Measurements from ENCODE around the gene MAST2. TPM values are rescaled to one million over a fixed set of nuclear protein-coding genes. Genes with fewer than 3 reads are reported as not detected.

Gene MAST2
- total RNA-seq, 2 donors from 2014 or later = 44.5 to 52.1 TPM

DNA sequence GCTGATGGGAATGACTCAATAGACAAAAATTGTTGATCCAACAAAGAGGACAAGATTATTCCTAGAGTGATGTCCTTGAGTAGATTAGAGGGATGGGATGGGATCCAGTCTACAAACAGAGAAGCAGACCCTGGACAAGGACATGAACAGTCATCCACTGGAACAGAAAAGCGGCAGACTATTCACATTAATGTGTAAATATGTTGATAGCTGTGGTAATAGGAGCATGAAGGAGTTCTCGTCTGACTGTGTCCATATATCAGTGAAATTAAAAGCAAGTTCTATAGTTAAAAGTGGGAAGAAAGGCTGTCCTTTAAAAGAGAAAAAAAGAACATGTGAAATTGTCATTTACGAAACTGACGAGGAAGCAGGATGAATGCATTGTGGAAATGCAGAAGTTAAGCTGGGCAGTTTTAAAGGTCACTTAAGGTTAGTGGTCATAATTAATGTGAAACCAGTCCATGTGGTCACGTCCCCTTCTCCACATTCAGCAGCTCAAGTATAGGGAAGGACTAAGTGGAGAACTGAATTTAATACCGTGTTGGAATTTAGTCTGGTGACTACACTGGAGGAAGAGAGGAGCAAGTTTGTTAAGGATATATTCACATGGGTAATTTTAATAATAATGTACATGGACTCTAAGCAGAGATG, 266.9 kb downstream of the MAST2 start:
- Histone ChIP-seq H3K9me3 (no peaks in the 10 kb centered on the region), H3K4me3 (no peak overlapping the region), H3K4me1 (no peaks in the 10 kb centered on the region), H3K27me3 (no peaks in the 10 kb centered on the region), H3K27ac (no peak overlapping the region), H3K36me3 (peaks cover 11% of the 10 kb centered on the region)
- no peak for DNase-seq (ENCODE audit: low spot score)
- TF ChIP-seq, protein P1, sequence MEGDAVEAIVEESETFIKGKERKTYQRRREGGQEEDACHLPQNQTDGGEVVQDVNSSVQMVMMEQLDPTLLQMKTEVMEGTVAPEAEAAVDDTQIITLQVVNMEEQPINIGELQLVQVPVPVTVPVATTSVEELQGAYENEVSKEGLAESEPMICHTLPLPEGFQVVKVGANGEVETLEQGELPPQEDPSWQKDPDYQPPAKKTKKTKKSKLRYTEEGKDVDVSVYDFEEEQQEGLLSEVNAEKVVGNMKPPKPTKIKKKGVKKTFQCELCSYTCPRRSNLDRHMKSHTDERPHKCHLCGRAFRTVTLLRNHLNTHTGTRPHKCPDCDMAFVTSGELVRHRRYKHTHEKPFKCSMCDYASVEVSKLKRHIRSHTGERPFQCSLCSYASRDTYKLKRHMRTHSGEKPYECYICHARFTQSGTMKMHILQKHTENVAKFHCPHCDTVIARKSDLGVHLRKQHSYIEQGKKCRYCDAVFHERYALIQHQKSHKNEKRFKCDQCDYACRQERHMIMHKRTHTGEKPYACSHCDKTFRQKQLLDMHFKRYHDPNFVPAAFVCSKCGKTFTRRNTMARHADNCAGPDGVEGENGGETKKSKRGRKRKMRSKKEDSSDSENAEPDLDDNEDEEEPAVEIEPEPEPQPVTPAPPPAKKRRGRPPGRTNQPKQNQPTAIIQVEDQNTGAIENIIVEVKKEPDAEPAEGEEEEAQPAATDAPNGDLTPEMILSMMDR (IDR thresholded peaks at IDR 0.05) = no peak

DNA sequence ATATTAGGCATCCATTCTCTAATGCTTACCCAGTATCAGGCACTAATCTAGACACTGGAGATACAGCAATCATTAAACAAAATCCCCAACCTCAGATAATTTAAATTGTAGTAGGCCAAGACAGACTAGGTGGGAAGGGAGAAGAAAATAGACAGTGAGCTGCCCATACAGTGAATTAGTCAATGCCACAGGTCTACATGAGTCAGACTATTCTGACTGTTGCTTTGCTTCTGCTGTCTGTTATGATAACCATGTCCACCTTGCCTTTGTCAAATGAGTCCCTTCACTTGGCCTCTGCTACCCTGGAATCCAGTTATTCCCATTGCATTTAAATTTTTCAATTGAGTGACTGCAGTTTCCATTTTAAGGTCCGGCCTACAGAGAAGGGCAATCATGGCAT, 269.6 kb downstream of the MAST2 start:
- DNase-seq (ENCODE audit: low spot score) = no peak
- H3K4me3 ChIP-seq = no peak overlapping the region
- H3K9me3 ChIP-seq = no peaks in the 10 kb centered on the region
- TF ChIP-seq, protein P1 (IDR thresholded peaks at IDR 0.05) = no peak
- H3K36me3 ChIP-seq = peaks cover 25% of the 10 kb centered on the region
- H3K27me3 ChIP-seq = no peaks in the 10 kb centered on the region
- no peak overlapping the region for H3K27ac ChIP-seq
- no peaks in the 10 kb centered on the region for H3K4me1 ChIP-seq

DNA sequence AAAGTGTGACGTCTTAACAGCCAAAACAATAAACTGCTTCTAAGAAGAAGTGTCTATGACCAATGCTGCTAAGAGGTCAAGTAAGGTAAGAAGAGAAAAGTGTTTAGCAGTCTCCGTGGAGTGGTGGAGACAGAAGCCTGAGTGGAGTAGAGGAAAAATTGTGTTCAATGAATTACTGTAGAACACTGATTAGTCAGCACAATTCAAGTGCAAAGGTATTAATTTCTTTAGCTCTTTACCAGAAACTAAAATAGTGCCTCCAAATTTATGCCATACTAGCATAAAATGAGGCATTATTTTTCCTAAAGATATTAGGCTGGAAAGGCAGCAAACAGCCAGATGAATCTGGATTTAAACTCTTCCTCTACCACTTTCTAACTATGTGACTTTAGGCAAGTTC, 272.9 kb downstream of the MAST2 start:
- no peak overlapping the region for H3K27ac ChIP-seq
- H3K9me3 ChIP-seq = no peaks in the 10 kb centered on the region
- H3K4me1 ChIP-seq = no peaks in the 10 kb centered on the region
- no peak for DNase-seq (ENCODE audit: low spot score)
- peaks cover 26% of the 10 kb centered on the region for H3K36me3 ChIP-seq
- TF ChIP-seq, protein P1 (IDR thresholded peaks at IDR 0.05) = no peak
- H3K4me3 ChIP-seq = no peak overlapping the region
- no peaks in the 10 kb centered on the region for H3K27me3 ChIP-seq

DNA sequence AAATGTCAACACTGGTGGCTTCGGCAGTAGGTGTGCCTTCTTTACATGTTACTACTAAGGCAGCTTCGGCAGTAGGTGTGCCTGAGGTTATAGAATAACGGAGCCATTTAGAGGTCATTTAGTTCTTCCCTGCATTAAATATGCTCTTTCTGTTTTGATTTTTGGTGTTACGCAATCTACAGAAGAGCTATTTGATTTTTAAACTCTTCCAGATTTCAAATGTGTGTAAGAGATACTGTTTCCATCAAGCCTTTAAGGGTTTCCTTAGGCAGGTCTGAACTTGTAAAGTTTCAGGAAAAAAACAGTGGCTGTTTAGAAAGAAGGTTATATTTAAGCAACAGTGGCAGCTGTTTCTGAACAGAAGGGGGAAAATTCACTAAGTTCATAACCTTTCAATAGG, 274.2 kb downstream of the MAST2 start:
- Histone ChIP-seq H3K27me3 (no peaks in the 10 kb centered on the region), H3K4me3 (no peak overlapping the region), H3K4me1 (no peaks in the 10 kb centered on the region), H3K36me3 (peaks cover 26% of the 10 kb centered on the region), H3K27ac (no peak overlapping the region), H3K9me3 (no peaks in the 10 kb centered on the region)
- no peak for DNase-seq (ENCODE audit: low spot score)
- TF ChIP-seq, protein P1 (IDR thresholded peaks at IDR 0.05) = no peak

DNA sequence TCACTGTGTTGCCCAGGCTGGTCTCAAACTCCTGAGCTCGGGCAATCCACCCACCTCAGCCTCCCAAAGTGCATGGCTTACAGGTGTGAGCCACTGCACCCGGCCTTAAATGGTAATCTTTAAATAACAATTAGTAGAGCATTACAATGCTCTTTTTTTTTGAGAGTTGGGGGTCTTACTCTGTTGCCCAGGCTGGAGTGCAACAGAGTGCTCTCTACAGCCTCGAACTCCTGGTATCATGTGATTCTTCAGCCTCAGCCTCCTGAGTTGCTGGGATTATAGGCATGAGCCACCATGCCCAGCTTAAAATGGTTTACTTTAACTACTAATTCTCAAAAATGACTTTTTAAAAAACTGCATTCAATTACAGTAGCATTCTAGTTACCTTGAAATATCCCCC, 276.8 kb downstream of the MAST2 start:
- H3K27me3 ChIP-seq = no peaks in the 10 kb centered on the region
- H3K36me3 ChIP-seq = peaks cover 15% of the 10 kb centered on the region
- TF ChIP-seq, protein P1 (IDR thresholded peaks at IDR 0.05) = no peak
- H3K9me3 ChIP-seq = no peaks in the 10 kb centered on the region
- DNase-seq (ENCODE audit: low spot score) = no peak
- no peak overlapping the region for H3K4me3 ChIP-seq
- no peaks in the 10 kb centered on the region for H3K4me1 ChIP-seq
- no peak overlapping the region for H3K27ac ChIP-seq

DNA sequence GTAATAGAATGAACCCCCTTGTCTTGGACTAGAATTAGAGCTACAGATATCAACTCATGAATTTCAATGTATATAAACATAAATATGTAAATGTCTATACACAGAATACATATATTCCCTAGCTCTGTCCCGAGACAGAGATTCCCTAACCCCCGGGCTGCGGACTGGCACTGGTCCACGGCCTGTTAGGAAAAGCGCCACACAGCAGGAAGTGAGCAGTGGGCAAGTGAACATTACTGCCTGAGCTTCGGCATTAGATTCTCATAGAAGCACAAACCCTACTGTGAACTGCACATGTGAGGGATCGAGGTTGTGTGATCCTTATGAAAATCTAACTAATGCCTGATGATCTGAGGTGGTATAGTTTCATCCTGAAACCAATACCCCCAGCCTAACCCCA, 277.8 kb downstream of the MAST2 start:
- Histone ChIP-seq H3K4me3 (peak overlapping the region in 1 of 2 donors; percentile 4), H3K36me3 (peaks cover 6% of the 10 kb centered on the region), H3K4me1 (no peaks in the 10 kb centered on the region), H3K9me3 (no peaks in the 10 kb centered on the region), H3K27ac (no peak overlapping the region), H3K27me3 (no peaks in the 10 kb centered on the region)
- no peak for DNase-seq (ENCODE audit: low spot score)
- TF ChIP-seq, protein P1 (IDR thresholded peaks at IDR 0.05) = no peak

Measured in right atrium auricular region (tissue), 2 donors.